MM.1S (cell line): ENCODE data around the gene SYTL3.

Experiments
- DNase-seq: peaks from one replicate; pipeline ENCODE4 v3.0.0-alpha.2; 2015
- H2AFZ ChIP-seq: fragments of 300-600 bp; sonication (generic); 2 replicates; pipeline ENCODE4 v1.6.0; 2016; ENCODE audit warnings: antibody characterized with exemption, low read length
- H3F3A ChIP-seq: fragments of 300-600 bp; sonication (generic); 2 replicates; pipeline ENCODE4 v1.6.1; 2016; ENCODE audit warnings: mild to moderate bottlenecking, antibody characterized with exemption, low read length, moderate library complexity, mixed read lengths; ENCODE audit not compliant: insufficient read depth
- H3K27ac ChIP-seq: fragments of 300-600 bp; sonication (generic); 2 replicates; pipeline ENCODE4 v1.5.1; 2016; ENCODE audit warnings: mild to moderate bottlenecking, low read length
- H3K27me3 ChIP-seq: fragments of 300-600 bp; sonication (generic); replicated peaks from 2 replicates; pipeline ENCODE4 v1.6.0; 2016; ENCODE audit warnings: low read length; ENCODE audit not compliant: insufficient read depth
- H3K36me3 ChIP-seq: fragments of 300-600 bp; sonication (generic); replicated peaks from 2 replicates; pipeline ENCODE4 v1.6.1; 2016; ENCODE audit warnings: mild to moderate bottlenecking, low read length, mixed read lengths; ENCODE audit not compliant: insufficient read depth
- H3K4me1 ChIP-seq: fragments of 300-600 bp; sonication (generic); 2 replicates; pipeline ENCODE4 v1.6.1; 2016; ENCODE audit warnings: low read length, mixed read lengths
- H3K4me2 ChIP-seq: fragments of 300-600 bp; sonication (generic); 2 replicates; pipeline ENCODE4 v1.6.0; 2016; ENCODE audit warnings: low read depth, low read length
- H3K4me3 ChIP-seq: fragments of 300-600 bp; sonication (generic); 2 replicates; pipeline ENCODE4 v1.5.1; 2016; ENCODE audit warnings: low read length, mixed read lengths
- H3K79me2 ChIP-seq: fragments of 300-600 bp; sonication (generic); 2 replicates; pipeline ENCODE4 v1.6.1; 2016; ENCODE audit warnings: mixed run types, low read length, mixed read lengths
- H3K9ac ChIP-seq: fragments of 300-600 bp; sonication (generic); 2 replicates; pipeline ENCODE4 v1.6.1; 2016; ENCODE audit warnings: low read length, mixed read lengths
- H3K9me2 ChIP-seq: fragments of 300-600 bp; sonication (generic); replicated peaks from 2 replicates; pipeline ENCODE4 v1.6.1; 2016; ENCODE audit warnings: mild to moderate bottlenecking, low read length, mixed read lengths; ENCODE audit not compliant: insufficient read depth
- H3K9me3 ChIP-seq: fragments of 300-600 bp; sonication (generic); replicated peaks from 2 replicates; pipeline ENCODE4 v1.6.1; 2016; ENCODE audit warnings: mild to moderate bottlenecking, low read length, mixed read lengths; ENCODE audit not compliant: insufficient read depth
- H4K20me1 ChIP-seq: fragments of 300-600 bp; sonication (generic); 2 replicates; pipeline ENCODE4 v1.6.1; 2016; ENCODE audit warnings: mild to moderate bottlenecking, low read length, moderate library complexity, mixed read lengths; ENCODE audit not compliant: insufficient read depth
- CTCF ChIP-seq: fragments of 300-600 bp; sonication (generic); IDR thresholded peaks from 2 replicates; pipeline ENCODE4 v1.5.1; 2016; ENCODE audit warnings: antibody characterized with exemption, low read length, mixed read lengths
- EZH2 ChIP-seq: fragments of 300-600 bp; sonication (generic); optimal IDR thresholded peaks from 2 replicates; pipeline ENCODE3; 2017; ENCODE audit warnings: low read depth, mild to moderate bottlenecking, antibody characterized with exemption, low read length, mixed read lengths
- EZH2phosphoT487 ChIP-seq: fragments of 300-600 bp; sonication (generic); IDR thresholded peaks from 2 replicates; pipeline ENCODE4 v1.6.1; 2018; ENCODE audit warnings: antibody characterized with exemption, low read length

Gene SYTL3

GRCh38 chr6:158633127-158633526 lies 16.7 kb upstream of the SYTL3 start:
- H3K9ac ChIP-seq: no peak overlapping the region
- TF ChIP-seq EZH2: no peak
- TF ChIP-seq EZH2phosphoT487: no peak
- no peak for TF ChIP-seq CTCF
- no peaks in the 10 kb centered on the region for H3K4me1 ChIP-seq
- no peaks in the 10 kb centered on the region for H3K9me3 ChIP-seq
- no peaks in the 10 kb centered on the region for H3K79me2 ChIP-seq
- no peak overlapping the region for H2AFZ ChIP-seq
- H3F3A ChIP-seq: no peaks in the 10 kb centered on the region
- H3K4me2 ChIP-seq: no peak overlapping the region
- H3K27ac ChIP-seq: no peak overlapping the region
- no peak for DNase-seq
- H3K36me3 ChIP-seq: no peaks in the 10 kb centered on the region
- H3K27me3 ChIP-seq: no peaks in the 10 kb centered on the region
- H3K9me2 ChIP-seq: no peaks in the 10 kb centered on the region
- no peaks in the 10 kb centered on the region for H4K20me1 ChIP-seq
- H3K4me3 ChIP-seq: no peak overlapping the region

- Histone ChIP-seq H4K20me1 (no peaks in the 10 kb centered on the region), H3K9ac (no peak overlapping the region), H3K4me2 (no peak overlapping the region), H3K27ac (no peak overlapping the region), H3K27me3 (no peaks in the 10 kb centered on the region), H3K9me3 (no peaks in the 10 kb centered on the region), H3K9me2 (no peaks in the 10 kb centered on the region), H3K4me1 (no peaks in the 10 kb centered on the region), H3K4me3 (no peak overlapping the region), H3F3A (no peaks in the 10 kb centered on the region), H3K36me3 (no peaks in the 10 kb centered on the region), H3K79me2 (no peaks in the 10 kb centered on the region), H2AFZ (no peak overlapping the region)
- TF ChIP-seq EZH2 (no peak), EZH2phosphoT487 (no peak), CTCF (no peak)
- no peak for DNase-seq
Observed at GRCh38 chr6:158634695-158635426, 15.0 kb upstream of the SYTL3 start.

- Histone ChIP-seq H3K9me3 (no peaks in the 10 kb centered on the region), H3K79me2 (no peaks in the 10 kb centered on the region), H3K9me2 (no peaks in the 10 kb centered on the region), H4K20me1 (no peaks in the 10 kb centered on the region), H3K4me2 (no peak overlapping the region), H3K27me3 (no peaks in the 10 kb centered on the region), H2AFZ (no peak overlapping the region), H3K36me3 (no peaks in the 10 kb centered on the region), H3K4me3 (no peak overlapping the region), H3K27ac (no peak overlapping the region), H3F3A (no peaks in the 10 kb centered on the region), H3K9ac (no peak overlapping the region), H3K4me1 (no peaks in the 10 kb centered on the region)
- TF ChIP-seq EZH2 (no peak), EZH2phosphoT487 (no peak), CTCF (no peak)
- no peak for DNase-seq
Observed at GRCh38 chr6:158635427-158636073, 14.3 kb upstream of the SYTL3 start.
